GM23338 (cell line): ENCODE measurements around the gene PIGR. TPM values are rescaled to one million over a fixed set of nuclear protein-coding genes. Genes with fewer than 3 reads are reported as not detected.

Experiments used
- ATAC-seq: fragments of 200-7000 bp; cut with Tn5 transposase; 3 replicates; pipeline ENCODE4 v1.9.1; 2020
- DNase-seq: peaks from one replicate; pipeline ENCODE4 v3.0.0-alpha.2; 2015; ENCODE audit warnings: low spot score
- H2AFZ ChIP-seq: fragments of 200-600 bp; sonication (generic); 2 replicates; pipeline ENCODE4 v1.8.0; 2016; ENCODE audit warnings: antibody characterized with exemption, mild to moderate bottlenecking, moderate library complexity
- H3F3A ChIP-seq: fragments of 200-600 bp; sonication (generic); replicated peaks from 2 replicates; pipeline ENCODE4 v1.8.0; 2017; ENCODE audit warnings: antibody characterized with exemption, mixed run types, low read depth
- H3K27ac ChIP-seq: fragments of 200-600 bp; sonication (generic); 2 replicates; pipeline ENCODE4 v1.6.1; 2016; ENCODE audit warnings: low read depth
- H3K27me3 ChIP-seq: fragments of 200-600 bp; sonication (generic); 2 replicates; pipeline ENCODE4 v1.8.0; 2016; ENCODE audit warnings: mild to moderate bottlenecking, mixed run types, moderate library complexity; ENCODE audit not compliant: insufficient read depth
- H3K36me3 ChIP-seq: fragments of 200-600 bp; sonication (generic); 2 replicates; pipeline ENCODE4 v1.8.0; 2016; ENCODE audit warnings: mild to moderate bottlenecking; ENCODE audit not compliant: insufficient read depth
- H3K4me1 ChIP-seq: fragments of 200-600 bp; sonication (generic); 2 replicates; pipeline ENCODE4 v1.8.0; 2016; ENCODE audit warnings: mild to moderate bottlenecking, moderate library complexity; ENCODE audit not compliant: insufficient read depth
- H3K4me2 ChIP-seq: fragments of 200-600 bp; sonication (generic); 2 replicates; pipeline ENCODE4 v1.7.1; 2017; ENCODE audit warnings: mixed run types
- H3K4me3 ChIP-seq: fragments of 200-600 bp; sonication (generic); 2 replicates; pipeline ENCODE4 v1.6.1; 2016; ENCODE audit warnings: mixed run types
- H3K79me2 ChIP-seq: fragments of 200-600 bp; sonication (generic); replicated peaks from 2 replicates; pipeline ENCODE4 v1.8.0; 2017; ENCODE audit warnings: mild to moderate bottlenecking; ENCODE audit not compliant: insufficient read depth
- H3K9me2 ChIP-seq: fragments of 200-600 bp; sonication (generic); 2 replicates; pipeline ENCODE4 v1.8.0; 2017; ENCODE audit not compliant: insufficient read depth
- H4K20me1 ChIP-seq: fragments of 200-600 bp; sonication (generic); replicated peaks from 2 replicates; pipeline ENCODE4 v1.8.0; 2017; ENCODE audit warnings: mild to moderate bottlenecking; ENCODE audit not compliant: insufficient read depth
- H3K27ac Mint-ChIP-seq: 2 replicates; pipeline ENCODE4 v1.8.0; 2020; ENCODE audit warnings: inconsistent platforms, mild to moderate bottlenecking, moderate library complexity, mixed read lengths
- H3K27me3 Mint-ChIP-seq: 3 replicates; pipeline ENCODE4 v1.8.0; 2022; ENCODE audit warnings: low read depth, mild to moderate bottlenecking, moderate library complexity, mixed read lengths, inconsistent platforms; ENCODE audit not compliant: insufficient read depth, poor library complexity
- H3K36me3 Mint-ChIP-seq: 3 replicates; pipeline ENCODE4 v1.8.0; 2021; ENCODE audit warnings: low read depth, mild to moderate bottlenecking, inconsistent platforms, moderate library complexity, mixed read lengths
- H3K4me1 Mint-ChIP-seq: 3 replicates; pipeline ENCODE4 v1.8.0; 2020; ENCODE audit warnings: mild to moderate bottlenecking, inconsistent platforms, mixed read lengths
- H3K4me3 Mint-ChIP-seq: 3 replicates; pipeline ENCODE4 v1.8.0; 2021; ENCODE audit warnings: moderate library complexity, mild to moderate bottlenecking, inconsistent platforms, mixed read lengths
- H3K9me3 Mint-ChIP-seq: 3 replicates; pipeline ENCODE4 v1.8.0; 2020; ENCODE audit warnings: moderate library complexity, mild to moderate bottlenecking, inconsistent platforms, mixed read lengths
- CTCF ChIP-seq, 2 experiments: fragments of 200-600 bp in 1 of 2; sonication (generic) in 1 of 2; conservative IDR thresholded peaks; 2 replicates each; pipeline versions ENCODE4 v1.5.1 to v1.6.1; 2016 to 2017; ENCODE audit warnings: antibody characterized with exemption in 2 of 2, low read depth in 2 of 2, mild to moderate bottlenecking in 2 of 2, moderate library complexity in 1 of 2
- JUNB ChIP-seq: IDR thresholded peaks from one replicate; pipeline ENCODE4 v1.6.1; 2016; ENCODE audit warnings: antibody characterized with exemption; ENCODE audit not compliant: unreplicated experiment
- NANOG ChIP-seq: IDR thresholded peaks from 2 replicates; pipeline ENCODE4 v1.6.1; 2016; ENCODE audit warnings: antibody characterized with exemption, borderline replicate concordance
- REST ChIP-seq: IDR thresholded peaks from one replicate; pipeline ENCODE4 v1.6.1; 2018; ENCODE audit warnings: antibody characterized with exemption; ENCODE audit not compliant: unreplicated experiment
- ZNF114 ChIP-seq: fragments of 250-450 bp; sonication (Bioruptor Pico); IDR thresholded peaks from 2 replicates; pipeline ENCODE4 v1.5.0; 2020; ENCODE audit warnings: mild to moderate bottlenecking, moderate library complexity
- ZNF331 ChIP-seq: fragments of 250-450 bp; sonication (Bioruptor Pico); IDR thresholded peaks from 2 replicates; pipeline ENCODE4 v1.5.0; 2020; ENCODE audit warnings: low read depth, mild to moderate bottlenecking, moderate library complexity
- ZNF462 ChIP-seq: fragments of 250-450 bp; sonication (Bioruptor Pico); IDR thresholded peaks from 2 replicates; pipeline ENCODE4 v1.5.0; 2020; ENCODE audit warnings: mild to moderate bottlenecking, moderate library complexity
- polyA plus RNA-seq: library from polyadenylated mRNA; unstranded; fragments of >200 nt; fragmentation: Nextera tagmentation; extraction: Ambion mirVana; gene quantifications from 2 replicates; pipeline ENCODE4 v1.2.1, GENCODE V29; 2016
- total RNA-seq: library from RNA; depleted of rRNA; stranded (reverse); fragments of >200 nt; shearing (Covaris generic); gene quantifications from 2 replicates; pipeline ENCODE4 v1.2.3, GENCODE V29; 2014

Gene PIGR
- total and polyA plus RNA-seq, 2 experiments from 2014 or later: not detected

- TF ChIP-seq ZNF114 (CRISPR knock-in tag) (no peak), REST (no peak)
- Mint-ChIP-seq H3K27ac (no peak overlapping the region), H3K27me3 (peaks cover 24% of the 10 kb centered on the region), H3K4me1 (peaks cover 19% of the 10 kb centered on the region), H3K36me3 (no peaks in the 10 kb centered on the region), H3K9me3 (no peaks in the 10 kb centered on the region), H3K4me3 (peak overlapping the region; percentile 72)
- Histone ChIP-seq H3K27me3 (peaks cover 33% of the 10 kb centered on the region), H3K4me2 (peak overlapping the region; percentile 93), H2AFZ (peak overlapping the region; percentile 99), H3K79me2 (no peaks in the 10 kb centered on the region), H4K20me1 (no peaks in the 10 kb centered on the region), H3K27ac (no peak overlapping the region), H3K4me3 (peak overlapping the region; percentile 79), H3K9me2 (0 out of 2 replicates have a peak, but pooled peaks cover 4% of the 10 kb centered on the region), H3F3A (peaks cover 6% of the 10 kb centered on the region; the same call in 1 of the 2 replicates), H3K4me1 (peaks cover 4% of the 10 kb centered on the region), H3K36me3 (no peaks in the 10 kb centered on the region)
- DNase-seq (peak; percentile 53), ATAC-seq (peak; percentile 33)
Measured at GRCh38 chr1:206909883-206910318, 36.4 kb downstream of the PIGR start.

- Histone ChIP-seq H3K27ac (no peak overlapping the region), H3K9me2 (0 out of 2 replicates have a peak, but pooled peaks cover 4% of the 10 kb centered on the region), H3K36me3 (no peaks in the 10 kb centered on the region), H3K4me3 (peak overlapping the region; percentile 79), H2AFZ (peak overlapping the region; percentile 99), H3K27me3 (peaks cover 33% of the 10 kb centered on the region), H3F3A (peaks cover 6% of the 10 kb centered on the region; the same call in 1 of the 2 replicates), H4K20me1 (no peaks in the 10 kb centered on the region), H3K79me2 (no peaks in the 10 kb centered on the region), H3K4me1 (peaks cover 4% of the 10 kb centered on the region), H3K4me2 (peak overlapping the region; percentile 93)
- H3K9me3 Mint-ChIP-seq: no peaks in the 10 kb centered on the region
- no peaks in the 10 kb centered on the region for H3K36me3 Mint-ChIP-seq
- H3K27ac Mint-ChIP-seq: no peak overlapping the region
- peak overlapping the region; percentile 79 for H3K4me3 Mint-ChIP-seq
- H3K4me1 Mint-ChIP-seq: peaks cover 19% of the 10 kb centered on the region
- ATAC-seq (peak; percentile 85), DNase-seq (peak; percentile 83)
- peaks cover 24% of the 10 kb centered on the region for H3K27me3 Mint-ChIP-seq
- no peak for TF ChIP-seq NANOG
- no peak for TF ChIP-seq ZNF462 (CRISPR knock-in tag)
- TF ChIP-seq ZNF331: no peak
- 0 out of 4 replicates have a peak, but pooled peaks of 1 of the 2 experiments have one; percentile 3 for TF ChIP-seq CTCF (conservative IDR thresholded peaks at IDR 0.05; ENCODE audit: low read depth in 2 of 2)
- no peak for TF ChIP-seq JUNB
Measured at GRCh38 chr1:206909161-206909882, 36.9 kb downstream of the PIGR start.
